Measurements from ENCODE around the gene ATG9B. TPM values are rescaled to one million over a fixed set of nuclear protein-coding genes. Genes with fewer than 3 reads are reported as not detected.

Gene ATG9B
- total RNA-seq, 1 donor from 2014 or later, result 0.11 TPM

DNA sequence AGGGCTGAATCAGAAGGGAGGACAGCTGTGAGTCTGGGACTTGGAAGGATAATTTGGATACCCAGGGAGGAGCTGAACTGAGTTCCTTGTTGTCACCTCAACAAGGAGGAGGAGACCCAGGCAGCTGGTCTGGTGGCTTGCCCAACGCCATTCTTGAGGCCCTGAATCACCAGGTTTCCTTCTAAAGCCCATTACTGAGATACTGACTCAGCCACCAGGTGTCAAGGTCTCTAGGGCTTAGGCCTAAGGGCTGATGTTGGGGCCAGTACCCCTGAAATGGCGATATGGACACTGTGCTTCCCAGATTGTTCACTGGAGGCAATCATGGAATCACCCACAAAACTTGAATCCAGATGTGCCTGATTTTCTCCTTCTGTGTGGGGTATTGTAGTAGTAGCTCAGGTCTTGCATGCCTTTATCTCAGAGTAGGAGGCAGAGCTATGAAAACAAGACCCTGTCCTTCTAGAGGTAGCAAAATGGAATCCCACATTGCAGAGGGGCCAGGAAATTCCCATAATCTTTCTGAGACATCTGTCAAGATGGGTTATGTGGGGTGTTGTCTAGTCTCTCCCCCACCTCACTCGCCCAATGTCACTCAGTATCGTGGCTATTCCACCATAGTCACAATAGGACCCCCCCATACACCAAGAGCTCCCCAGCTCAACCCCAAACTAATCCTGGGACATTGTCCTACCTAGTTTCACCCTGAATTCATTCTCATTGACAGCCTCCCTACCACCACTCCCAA is 1.8 kb upstream of the ATG9B start:
- TF ChIP-seq, protein P1, sequence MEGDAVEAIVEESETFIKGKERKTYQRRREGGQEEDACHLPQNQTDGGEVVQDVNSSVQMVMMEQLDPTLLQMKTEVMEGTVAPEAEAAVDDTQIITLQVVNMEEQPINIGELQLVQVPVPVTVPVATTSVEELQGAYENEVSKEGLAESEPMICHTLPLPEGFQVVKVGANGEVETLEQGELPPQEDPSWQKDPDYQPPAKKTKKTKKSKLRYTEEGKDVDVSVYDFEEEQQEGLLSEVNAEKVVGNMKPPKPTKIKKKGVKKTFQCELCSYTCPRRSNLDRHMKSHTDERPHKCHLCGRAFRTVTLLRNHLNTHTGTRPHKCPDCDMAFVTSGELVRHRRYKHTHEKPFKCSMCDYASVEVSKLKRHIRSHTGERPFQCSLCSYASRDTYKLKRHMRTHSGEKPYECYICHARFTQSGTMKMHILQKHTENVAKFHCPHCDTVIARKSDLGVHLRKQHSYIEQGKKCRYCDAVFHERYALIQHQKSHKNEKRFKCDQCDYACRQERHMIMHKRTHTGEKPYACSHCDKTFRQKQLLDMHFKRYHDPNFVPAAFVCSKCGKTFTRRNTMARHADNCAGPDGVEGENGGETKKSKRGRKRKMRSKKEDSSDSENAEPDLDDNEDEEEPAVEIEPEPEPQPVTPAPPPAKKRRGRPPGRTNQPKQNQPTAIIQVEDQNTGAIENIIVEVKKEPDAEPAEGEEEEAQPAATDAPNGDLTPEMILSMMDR (IDR thresholded peaks at IDR 0.05), result no peak
- Mint-ChIP-seq H3K27ac (ENCODE audit: unreplicated experiment) (peak overlapping the region; percentile 72), H3K36me3 (ENCODE audit: unreplicated experiment) (no peaks in the 10 kb centered on the region), H3K9me3 (ENCODE audit: unreplicated experiment) (no peaks in the 10 kb centered on the region), H3K4me3 (ENCODE audit: unreplicated experiment) (no peak overlapping the region), H3K4me1 (ENCODE audit: unreplicated experiment) (peaks cover 20% of the 10 kb centered on the region), H3K27me3 (ENCODE audit: unreplicated experiment) (peaks cover 6% of the 10 kb centered on the region)
- no peak for DNase-seq (ENCODE audit: extremely low spot score, unreplicated experiment)

- Mint-ChIP-seq H3K4me1 (ENCODE audit: unreplicated experiment) (peaks cover 20% of the 10 kb centered on the region), H3K27ac (ENCODE audit: unreplicated experiment) (no peak overlapping the region), H3K9me3 (ENCODE audit: unreplicated experiment) (no peaks in the 10 kb centered on the region), H3K36me3 (ENCODE audit: unreplicated experiment) (no peaks in the 10 kb centered on the region), H3K27me3 (ENCODE audit: unreplicated experiment) (peaks cover 22% of the 10 kb centered on the region), H3K4me3 (ENCODE audit: unreplicated experiment) (no peak overlapping the region)
- no peak for DNase-seq (ENCODE audit: extremely low spot score, unreplicated experiment)
- TF ChIP-seq, protein P1 (IDR thresholded peaks at IDR 0.05), result no peak
Measured at GRCh38 chr7:151023232-151023631, 1.1 kb downstream of the ATG9B start.

DNA sequence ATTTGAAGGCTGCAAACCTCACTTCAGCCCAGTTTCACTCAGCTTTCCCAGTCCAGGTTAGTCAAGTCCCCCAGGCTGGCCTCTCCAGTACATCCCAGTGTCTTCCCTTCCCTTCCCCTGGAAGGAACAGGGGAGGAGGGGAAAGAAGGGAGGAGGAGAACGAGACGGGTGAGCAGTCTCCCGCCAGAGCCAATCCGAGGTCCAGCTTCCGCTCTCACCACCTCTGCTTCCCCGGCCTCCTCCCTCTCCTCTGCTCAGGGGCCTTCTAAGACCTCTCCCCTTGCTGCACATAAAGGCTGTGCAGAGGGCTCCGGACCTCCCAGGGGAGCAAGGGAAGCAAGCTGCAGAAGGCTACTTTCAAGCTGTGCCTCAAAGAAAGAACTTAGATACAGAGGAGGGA is 4.1 kb downstream of the ATG9B start:
- TF ChIP-seq, protein P1 (IDR thresholded peaks at IDR 0.05), result no peak
- H3K27ac Mint-ChIP-seq (ENCODE audit: unreplicated experiment), result no peak overlapping the region
- H3K27me3 Mint-ChIP-seq (ENCODE audit: unreplicated experiment), result peaks cover 28% of the 10 kb centered on the region
- no peak overlapping the region for H3K4me3 Mint-ChIP-seq (ENCODE audit: unreplicated experiment)
- no peaks in the 10 kb centered on the region for H3K9me3 Mint-ChIP-seq (ENCODE audit: unreplicated experiment)
- no peak for DNase-seq (ENCODE audit: extremely low spot score, unreplicated experiment)
- H3K4me1 Mint-ChIP-seq (ENCODE audit: unreplicated experiment), result peaks cover 19% of the 10 kb centered on the region
- H3K36me3 Mint-ChIP-seq (ENCODE audit: unreplicated experiment), result no peaks in the 10 kb centered on the region

GRCh38 chr7:151019130-151019447 is 5.2 kb downstream of the ATG9B start:
- no peak overlapping the region for H3K27ac Mint-ChIP-seq (ENCODE audit: unreplicated experiment)
- TF ChIP-seq, protein P1 (IDR thresholded peaks at IDR 0.05), result no peak
- no peak for DNase-seq (ENCODE audit: extremely low spot score, unreplicated experiment)
- H3K9me3 Mint-ChIP-seq (ENCODE audit: unreplicated experiment), result no peaks in the 10 kb centered on the region
- no peaks in the 10 kb centered on the region for H3K36me3 Mint-ChIP-seq (ENCODE audit: unreplicated experiment)
- no peak overlapping the region for H3K4me3 Mint-ChIP-seq (ENCODE audit: unreplicated experiment)
- peaks cover 19% of the 10 kb centered on the region for H3K4me1 Mint-ChIP-seq (ENCODE audit: unreplicated experiment)
- peaks cover 28% of the 10 kb centered on the region for H3K27me3 Mint-ChIP-seq (ENCODE audit: unreplicated experiment)

- no peaks in the 10 kb centered on the region for H3K9me3 Mint-ChIP-seq (ENCODE audit: unreplicated experiment)
- TF ChIP-seq, protein P1 (IDR thresholded peaks at IDR 0.05), result no peak
- no peaks in the 10 kb centered on the region for H3K36me3 Mint-ChIP-seq (ENCODE audit: unreplicated experiment)
- DNase-seq (ENCODE audit: extremely low spot score, unreplicated experiment), result no peak
- peaks cover 28% of the 10 kb centered on the region for H3K27me3 Mint-ChIP-seq (ENCODE audit: unreplicated experiment)
- peak overlapping the region; percentile 40 for H3K4me3 Mint-ChIP-seq (ENCODE audit: unreplicated experiment)
- H3K4me1 Mint-ChIP-seq (ENCODE audit: unreplicated experiment), result peaks cover 19% of the 10 kb centered on the region
- H3K27ac Mint-ChIP-seq (ENCODE audit: unreplicated experiment), result no peak overlapping the region
Measured at GRCh38 chr7:151018421-151019129, 5.7 kb downstream of the ATG9B start.

Measured in osteocyte (in vitro differentiated cells).